Mucosa of descending colon (tissue), 3 donors: ENCODE data around the gene NEDD9. TPM values are rescaled to one million over a fixed set of nuclear protein-coding genes. Genes with fewer than 3 reads are reported as not detected.

Source experiments
- ATAC-seq: fragments of 200-7000 bp; cut with Tn5 transposase; one replicate; pipeline ENCODE4 v1.9.1; 2020; ENCODE audit warnings: mild to moderate bottlenecking, moderate library complexity
- DNase-seq, 3 donors: peaks; one replicate each; pipeline ENCODE4 v3.0.0-alpha.2; 2020
- H3K36me3 ChIP-seq: fragments of 200-600 bp; one replicate; pipeline ENCODE4 v1.8.0; 2021; ENCODE audit warnings: low read depth, mild to moderate bottlenecking
- H3K4me1 ChIP-seq: fragments of 200-600 bp; one replicate; pipeline ENCODE4 v1.8.0; 2021; ENCODE audit warnings: low read depth, mild to moderate bottlenecking
- H3K4me3 ChIP-seq: fragments of 200-600 bp; one replicate; pipeline ENCODE4 v1.8.0; 2021; ENCODE audit warnings: mild to moderate bottlenecking
- H3K9me3 ChIP-seq: fragments of 200-600 bp; one replicate; pipeline ENCODE4 v1.8.0; 2021; ENCODE audit warnings: mild to moderate bottlenecking
- intact Hi-C, 2 donors: fragments of 100-400 bp; cut with DNase I in 1 of 2; cut with micrococcal nuclease in 1 of 2; formaldehyde crosslinking; loops; one replicate each; pipeline versions ENCODE4 v1.11.0 to v1.11.1; 2022; cut with DNase I, micrococcal nuclease
- total RNA-seq, 3 donors: library from RNA; stranded (reverse); fragmentation: NEBNext Ultra II Directional in 2 of 3; extraction: Animal tissue kit (Norgen Biotek cat#: 25700) in 2 of 3; gene quantifications; one replicate each; pipeline versions ENCODE4 v1.2.1 to v1.2.4, GENCODE V29; 2021 to 2023
- TF ChIP-seq, protein P1 (sequence below): fragments of 200-600 bp; IDR thresholded peaks from one replicate; pipeline ENCODE4 v1.8.0; 2022; ENCODE audit warnings: antibody characterized with exemption, mild to moderate bottlenecking
- donor health status: DM: no; HTN: no; CAD: no; lungs with moderate emphysema.
- donor health status: DM: no; HTN: no; CAD: no.
- donor health status: DM: no; HTN: yes; CAD: no.

The NEDD9 gene
- total RNA-seq, 3 donors from 2014 or later = 41.4 to 66.6 (median 62.1) TPM

DNA sequence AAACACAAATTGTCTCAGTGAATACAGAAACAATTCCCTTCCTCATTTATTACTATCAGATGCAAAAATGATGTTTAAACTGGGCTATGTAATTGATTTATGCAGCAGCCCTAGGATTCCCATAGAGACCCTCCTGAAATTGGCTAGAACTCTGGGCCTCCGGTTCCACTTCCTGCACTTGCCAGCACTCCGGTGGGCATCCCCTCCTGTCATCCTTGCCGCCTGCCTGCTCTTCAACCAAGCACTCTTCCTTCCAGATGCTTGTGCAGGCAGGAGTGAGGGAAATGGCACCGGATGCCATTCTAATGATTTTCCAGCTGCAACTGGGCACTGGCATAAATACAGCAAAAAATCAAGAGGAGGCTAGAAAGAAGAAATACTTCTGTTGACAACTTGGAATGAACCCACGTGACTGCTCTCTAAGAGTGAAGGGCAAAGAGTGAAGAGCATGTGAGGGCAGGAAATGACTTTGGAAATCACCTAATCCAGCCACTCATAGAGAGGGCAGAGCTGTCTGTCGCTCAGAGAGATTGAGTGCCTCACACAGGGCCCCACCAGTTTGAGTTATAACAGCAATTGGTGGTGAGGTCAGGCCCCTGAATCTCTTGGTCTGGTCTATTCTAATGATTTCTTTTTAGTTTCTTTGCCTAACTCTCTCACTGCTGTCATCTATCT lies 3.7 kb upstream of the NEDD9 start:
- TF ChIP-seq, protein P1, sequence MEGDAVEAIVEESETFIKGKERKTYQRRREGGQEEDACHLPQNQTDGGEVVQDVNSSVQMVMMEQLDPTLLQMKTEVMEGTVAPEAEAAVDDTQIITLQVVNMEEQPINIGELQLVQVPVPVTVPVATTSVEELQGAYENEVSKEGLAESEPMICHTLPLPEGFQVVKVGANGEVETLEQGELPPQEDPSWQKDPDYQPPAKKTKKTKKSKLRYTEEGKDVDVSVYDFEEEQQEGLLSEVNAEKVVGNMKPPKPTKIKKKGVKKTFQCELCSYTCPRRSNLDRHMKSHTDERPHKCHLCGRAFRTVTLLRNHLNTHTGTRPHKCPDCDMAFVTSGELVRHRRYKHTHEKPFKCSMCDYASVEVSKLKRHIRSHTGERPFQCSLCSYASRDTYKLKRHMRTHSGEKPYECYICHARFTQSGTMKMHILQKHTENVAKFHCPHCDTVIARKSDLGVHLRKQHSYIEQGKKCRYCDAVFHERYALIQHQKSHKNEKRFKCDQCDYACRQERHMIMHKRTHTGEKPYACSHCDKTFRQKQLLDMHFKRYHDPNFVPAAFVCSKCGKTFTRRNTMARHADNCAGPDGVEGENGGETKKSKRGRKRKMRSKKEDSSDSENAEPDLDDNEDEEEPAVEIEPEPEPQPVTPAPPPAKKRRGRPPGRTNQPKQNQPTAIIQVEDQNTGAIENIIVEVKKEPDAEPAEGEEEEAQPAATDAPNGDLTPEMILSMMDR = no peak
- no peak overlapping the region for H3K4me3 ChIP-seq
- intact Hi-C loops = no loop called here
- peaks cover 13% of the 10 kb centered on the region for H3K4me1 ChIP-seq
- no peaks in the 10 kb centered on the region for H3K9me3 ChIP-seq
- no peaks in the 10 kb centered on the region for H3K36me3 ChIP-seq
- ATAC-seq = peak; percentile 18
- DNase-seq = no peak

DNA sequence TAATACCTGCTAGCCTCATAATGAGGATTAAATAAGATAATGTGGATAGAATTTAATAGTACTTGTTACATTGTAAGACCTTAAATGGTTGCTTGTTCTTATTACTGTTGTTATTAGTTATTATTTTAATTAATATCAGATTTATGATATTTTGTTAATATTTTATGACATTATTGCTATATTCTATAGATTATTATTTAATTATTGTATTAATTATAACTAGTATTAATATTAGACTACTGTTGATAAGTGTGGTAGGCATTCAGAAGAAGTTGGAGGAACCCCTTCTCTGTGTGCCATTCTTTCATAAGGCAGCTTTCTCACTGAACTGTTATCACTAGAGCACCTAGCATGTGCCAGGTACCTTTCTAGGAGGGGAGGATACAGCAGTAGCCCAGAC lies 2.6 kb upstream of the NEDD9 start:
- TF ChIP-seq, protein P1 = no peak
- H3K4me1 ChIP-seq = peaks cover 13% of the 10 kb centered on the region
- H3K9me3 ChIP-seq = no peaks in the 10 kb centered on the region
- H3K4me3 ChIP-seq = no peak overlapping the region
- H3K36me3 ChIP-seq = no peaks in the 10 kb centered on the region
- no peak for DNase-seq
- intact Hi-C loops = no loop called here
- ATAC-seq = no peak

DNA sequence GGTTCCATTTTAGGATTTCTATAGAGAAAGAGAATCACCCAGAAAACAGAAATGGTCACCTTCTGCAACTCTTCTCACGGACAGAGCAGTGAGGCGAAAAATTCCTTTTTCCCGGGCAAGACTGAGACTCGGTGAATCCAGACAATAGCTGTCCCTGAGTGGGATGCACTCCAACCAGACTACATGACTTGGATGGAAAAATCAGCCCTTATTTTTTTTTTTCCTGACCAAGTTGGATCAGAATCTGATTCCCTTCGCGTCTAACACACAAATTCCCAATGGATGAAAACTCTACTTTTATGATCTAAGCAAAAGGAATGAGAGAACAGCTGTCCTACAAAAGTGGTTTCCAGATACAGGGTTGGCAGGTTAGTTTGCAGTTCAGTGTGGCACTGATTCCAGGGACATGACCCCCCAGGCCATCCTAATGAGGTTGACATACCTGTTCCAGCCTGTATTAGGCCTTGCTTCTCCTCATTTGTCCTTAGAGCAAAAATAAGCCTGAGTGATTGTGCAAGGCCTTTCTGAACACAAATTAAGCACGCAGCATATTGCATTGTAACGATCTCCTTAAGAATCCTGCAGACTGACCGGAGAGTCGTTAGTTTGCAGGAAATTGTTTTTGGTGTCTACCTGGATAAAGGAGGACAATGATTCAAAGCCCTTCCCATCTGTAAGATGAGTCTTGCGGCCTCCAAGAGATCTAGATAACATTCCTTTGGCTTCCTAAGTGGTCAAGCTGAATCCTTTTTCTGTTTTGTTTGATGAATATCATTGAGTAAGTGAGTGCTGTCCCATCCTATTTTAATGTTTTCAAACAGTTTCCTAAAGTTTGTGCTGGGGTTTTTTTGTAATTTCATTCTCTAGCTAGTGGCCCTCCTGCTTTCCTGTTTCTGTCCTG lies 1.5 kb upstream of the NEDD9 start:
- Histone ChIP-seq H3K4me1 (peaks cover 13% of the 10 kb centered on the region), H3K4me3 (no peak overlapping the region), H3K36me3 (no peaks in the 10 kb centered on the region), H3K9me3 (no peaks in the 10 kb centered on the region)
- ATAC-seq = no peak
- intact Hi-C loops = no loop called here
- TF ChIP-seq, protein P1 = no peak
- DNase-seq = no peak

- Histone ChIP-seq H3K36me3 (no peaks in the 10 kb centered on the region), H3K4me3 (peak overlapping the region; percentile 58)
- peak; percentile 38 for ATAC-seq
Measured at GRCh38 chr6:11232770-11233626, 530 bp upstream of the NEDD9 start.

More at GRCh38 chr6:11232770-11233626, 530 bp upstream of the NEDD9 start:
- peak in 2 of 3 donors; percentile 53 to 58 for DNase-seq
- no peaks in the 10 kb centered on the region for H3K9me3 ChIP-seq
- peaks cover 16% of the 10 kb centered on the region for H3K4me1 ChIP-seq
- intact Hi-C loops = no loop called here
- TF ChIP-seq, protein P1 = no peak
